ENCODE data around the gene UBASH3A. TPM values are rescaled to one million over a fixed set of nuclear protein-coding genes. Genes with fewer than 3 reads are reported as not detected.
A peak's percentile ranks its signal among the peaks of the same experiment; 100 is the strongest.

UBASH3A gene
- total RNA-seq, 2 donors from 2014 or later = 0.12 TPM; not detected in 1

DNA sequence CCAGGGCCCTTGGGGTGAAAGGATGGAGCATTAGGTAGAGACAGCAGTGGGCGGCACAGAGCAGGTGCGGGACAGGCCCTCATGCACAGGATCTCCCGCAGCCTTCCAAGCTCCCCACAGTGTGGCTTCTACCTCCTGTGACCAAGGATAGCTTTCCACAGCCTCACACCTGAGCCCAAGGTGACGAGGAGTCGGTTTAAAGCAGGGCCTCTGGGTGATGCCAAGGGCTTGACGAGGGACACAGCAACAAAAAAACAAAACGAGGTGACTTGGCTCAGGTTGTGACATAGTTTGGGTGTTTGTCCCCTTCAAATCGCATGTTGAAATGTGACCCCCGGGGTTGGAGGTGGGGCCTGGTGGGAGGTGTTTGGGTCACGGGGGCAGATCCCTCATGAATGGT, 77.0 kb downstream of the UBASH3A start:
- TF ChIP-seq, protein P1, sequence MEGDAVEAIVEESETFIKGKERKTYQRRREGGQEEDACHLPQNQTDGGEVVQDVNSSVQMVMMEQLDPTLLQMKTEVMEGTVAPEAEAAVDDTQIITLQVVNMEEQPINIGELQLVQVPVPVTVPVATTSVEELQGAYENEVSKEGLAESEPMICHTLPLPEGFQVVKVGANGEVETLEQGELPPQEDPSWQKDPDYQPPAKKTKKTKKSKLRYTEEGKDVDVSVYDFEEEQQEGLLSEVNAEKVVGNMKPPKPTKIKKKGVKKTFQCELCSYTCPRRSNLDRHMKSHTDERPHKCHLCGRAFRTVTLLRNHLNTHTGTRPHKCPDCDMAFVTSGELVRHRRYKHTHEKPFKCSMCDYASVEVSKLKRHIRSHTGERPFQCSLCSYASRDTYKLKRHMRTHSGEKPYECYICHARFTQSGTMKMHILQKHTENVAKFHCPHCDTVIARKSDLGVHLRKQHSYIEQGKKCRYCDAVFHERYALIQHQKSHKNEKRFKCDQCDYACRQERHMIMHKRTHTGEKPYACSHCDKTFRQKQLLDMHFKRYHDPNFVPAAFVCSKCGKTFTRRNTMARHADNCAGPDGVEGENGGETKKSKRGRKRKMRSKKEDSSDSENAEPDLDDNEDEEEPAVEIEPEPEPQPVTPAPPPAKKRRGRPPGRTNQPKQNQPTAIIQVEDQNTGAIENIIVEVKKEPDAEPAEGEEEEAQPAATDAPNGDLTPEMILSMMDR (IDR thresholded peaks at IDR 0.05) = no peak
- H3K9me3 ChIP-seq = no peaks in the 10 kb centered on the region
- peak; percentile 34 for DNase-seq (ENCODE audit: low spot score)
- no peak overlapping the region for H3K4me3 ChIP-seq
- no peaks in the 10 kb centered on the region for H3K4me1 ChIP-seq
- H3K27me3 ChIP-seq = no peaks in the 10 kb centered on the region
- H3K27ac ChIP-seq = no peak overlapping the region
- H3K36me3 ChIP-seq = no peaks in the 10 kb centered on the region

DNA sequence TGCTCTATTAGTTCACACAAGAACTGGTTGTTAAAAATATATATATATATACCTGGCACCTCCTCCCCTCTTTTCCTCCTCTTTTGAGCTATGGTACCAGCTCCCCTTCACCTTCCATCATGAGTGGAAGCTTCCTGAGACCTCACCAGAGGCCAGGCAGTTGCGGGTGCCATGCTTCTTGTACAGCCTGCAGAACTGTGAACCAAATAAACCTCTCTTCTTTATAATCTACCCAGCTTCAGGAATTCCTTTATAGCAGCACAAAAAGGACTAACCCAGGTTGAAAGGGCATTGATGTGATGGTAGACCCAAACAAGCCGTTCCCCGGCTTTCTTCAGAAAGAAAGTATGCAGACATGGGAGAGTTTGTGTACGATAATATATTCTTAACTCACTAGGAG, 77.5 kb downstream of the UBASH3A start:
- H3K9me3 ChIP-seq = no peaks in the 10 kb centered on the region
- TF ChIP-seq, protein P1 (IDR thresholded peaks at IDR 0.05) = no peak
- no peak overlapping the region for H3K4me3 ChIP-seq
- no peaks in the 10 kb centered on the region for H3K4me1 ChIP-seq
- no peak for DNase-seq (ENCODE audit: low spot score)
- no peaks in the 10 kb centered on the region for H3K27me3 ChIP-seq
- no peaks in the 10 kb centered on the region for H3K36me3 ChIP-seq
- H3K27ac ChIP-seq = no peak overlapping the region

DNA sequence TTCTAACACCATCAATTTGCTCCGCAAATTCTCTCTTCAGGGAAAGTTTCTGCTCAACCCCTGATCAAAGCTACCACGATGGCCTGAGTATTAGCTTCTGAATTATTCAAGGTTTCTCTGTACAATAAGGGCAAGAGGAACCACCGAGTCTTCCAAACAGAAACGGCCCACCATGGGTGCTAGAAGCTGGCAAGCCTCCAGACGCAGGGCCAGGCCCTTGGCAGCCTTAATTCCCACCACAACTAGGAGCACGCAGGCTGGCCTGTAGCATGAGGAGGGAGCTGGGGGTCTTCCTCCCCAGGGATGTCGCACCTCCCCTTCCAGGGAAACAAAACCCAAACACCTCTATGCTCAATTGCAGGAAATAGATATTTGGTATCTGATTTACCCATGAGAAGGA, 81.3 kb downstream of the UBASH3A start:
- Histone ChIP-seq H3K27ac (no peak overlapping the region), H3K9me3 (no peaks in the 10 kb centered on the region), H3K36me3 (no peaks in the 10 kb centered on the region), H3K4me3 (no peak overlapping the region), H3K4me1 (no peaks in the 10 kb centered on the region), H3K27me3 (no peaks in the 10 kb centered on the region)
- TF ChIP-seq, protein P1 (IDR thresholded peaks at IDR 0.05) = no peak
- DNase-seq (ENCODE audit: low spot score) = no peak

DNA sequence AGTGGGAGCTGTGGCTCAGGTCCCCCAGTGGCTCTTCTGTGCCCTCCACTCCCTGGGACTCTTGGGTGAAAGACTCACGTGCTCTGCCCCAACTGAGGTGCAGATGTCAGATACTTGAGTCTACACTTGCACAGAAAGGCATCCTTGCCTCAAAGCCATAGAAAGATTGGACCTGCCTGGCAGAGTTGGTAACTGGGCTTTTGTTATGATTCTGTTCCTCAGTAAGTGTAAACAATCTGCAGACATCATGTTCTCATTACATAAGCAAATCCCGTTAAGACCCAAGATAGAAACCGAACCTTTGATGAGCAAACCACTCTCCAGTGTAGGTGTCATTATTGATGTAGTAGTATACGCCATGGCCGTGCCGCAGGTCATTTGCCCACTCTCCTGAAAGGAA, 82.4 kb downstream of the UBASH3A start:
- Histone ChIP-seq H3K36me3 (no peaks in the 10 kb centered on the region), H3K4me1 (no peaks in the 10 kb centered on the region), H3K27ac (no peak overlapping the region), H3K27me3 (no peaks in the 10 kb centered on the region), H3K9me3 (no peaks in the 10 kb centered on the region), H3K4me3 (no peak overlapping the region)
- no peak for DNase-seq (ENCODE audit: low spot score)
- TF ChIP-seq, protein P1 (IDR thresholded peaks at IDR 0.05) = no peak

DNA sequence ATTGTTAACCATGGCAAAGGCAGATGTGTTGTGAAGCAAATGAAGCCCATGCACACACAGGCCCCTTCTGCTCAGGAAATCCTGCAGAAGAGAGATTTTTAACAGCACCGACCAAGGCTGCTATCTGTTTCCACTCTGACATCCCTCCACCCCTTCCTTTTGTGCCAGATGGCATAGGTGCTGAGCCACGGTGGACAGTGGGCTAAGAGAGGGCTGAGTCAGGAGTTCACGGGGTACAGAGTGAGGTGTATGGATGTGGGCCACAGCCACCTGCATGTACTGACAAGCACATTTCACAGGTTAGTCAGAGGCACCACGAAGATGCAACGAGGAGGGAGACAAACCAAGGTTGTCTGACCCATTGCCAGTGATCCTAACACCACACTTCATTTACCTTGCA, 82.8 kb downstream of the UBASH3A start:
- Histone ChIP-seq H3K4me3 (no peak overlapping the region), H3K27ac (no peak overlapping the region), H3K9me3 (no peaks in the 10 kb centered on the region), H3K36me3 (no peaks in the 10 kb centered on the region), H3K4me1 (no peaks in the 10 kb centered on the region), H3K27me3 (no peaks in the 10 kb centered on the region)
- no peak for DNase-seq (ENCODE audit: low spot score)
- TF ChIP-seq, protein P1 (IDR thresholded peaks at IDR 0.05) = no peak

DNA sequence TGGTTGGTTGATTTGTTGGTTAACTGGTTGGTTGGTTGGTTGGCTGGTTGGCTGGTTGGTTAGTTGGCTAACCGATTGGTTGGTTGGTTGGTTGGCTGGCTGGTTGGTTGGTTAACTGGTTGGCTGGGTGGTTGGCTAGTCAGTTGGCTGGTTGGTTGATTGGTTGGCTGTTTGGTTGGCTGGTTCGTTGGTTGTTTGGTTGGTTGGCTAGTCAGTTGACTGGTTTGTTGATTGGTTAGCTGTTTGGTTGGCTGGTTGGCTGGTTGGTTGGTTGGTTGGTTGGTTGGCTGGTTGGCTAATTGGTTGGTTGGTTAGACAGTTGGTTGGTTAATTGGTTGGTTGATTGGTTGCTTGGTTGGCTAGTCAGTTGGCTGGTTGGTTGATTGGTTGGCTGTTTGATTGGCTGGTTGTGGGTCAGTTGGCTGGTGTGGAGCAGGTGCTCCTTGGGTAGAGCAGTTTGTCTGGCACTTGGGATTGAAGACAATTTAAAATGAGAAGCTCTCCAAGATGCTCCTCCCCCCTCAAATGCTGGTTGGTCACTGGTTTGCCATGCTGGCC, 85.4 kb downstream of the UBASH3A start:
- no peaks in the 10 kb centered on the region for H3K4me1 ChIP-seq
- H3K9me3 ChIP-seq = no peaks in the 10 kb centered on the region

More for the DNA sequence above, 85.4 kb downstream of the UBASH3A start:
- H3K4me3 ChIP-seq = no peak overlapping the region
- DNase-seq (ENCODE audit: low spot score) = peak; percentile 28
- H3K36me3 ChIP-seq = no peaks in the 10 kb centered on the region
- H3K27me3 ChIP-seq = no peaks in the 10 kb centered on the region
- H3K27ac ChIP-seq = no peak overlapping the region
- TF ChIP-seq, protein P1 (IDR thresholded peaks at IDR 0.05) = no peak

Measured in right atrium auricular region (tissue), 2 donors.